Measurements from ENCODE around the gene KNDC1.

DNA sequence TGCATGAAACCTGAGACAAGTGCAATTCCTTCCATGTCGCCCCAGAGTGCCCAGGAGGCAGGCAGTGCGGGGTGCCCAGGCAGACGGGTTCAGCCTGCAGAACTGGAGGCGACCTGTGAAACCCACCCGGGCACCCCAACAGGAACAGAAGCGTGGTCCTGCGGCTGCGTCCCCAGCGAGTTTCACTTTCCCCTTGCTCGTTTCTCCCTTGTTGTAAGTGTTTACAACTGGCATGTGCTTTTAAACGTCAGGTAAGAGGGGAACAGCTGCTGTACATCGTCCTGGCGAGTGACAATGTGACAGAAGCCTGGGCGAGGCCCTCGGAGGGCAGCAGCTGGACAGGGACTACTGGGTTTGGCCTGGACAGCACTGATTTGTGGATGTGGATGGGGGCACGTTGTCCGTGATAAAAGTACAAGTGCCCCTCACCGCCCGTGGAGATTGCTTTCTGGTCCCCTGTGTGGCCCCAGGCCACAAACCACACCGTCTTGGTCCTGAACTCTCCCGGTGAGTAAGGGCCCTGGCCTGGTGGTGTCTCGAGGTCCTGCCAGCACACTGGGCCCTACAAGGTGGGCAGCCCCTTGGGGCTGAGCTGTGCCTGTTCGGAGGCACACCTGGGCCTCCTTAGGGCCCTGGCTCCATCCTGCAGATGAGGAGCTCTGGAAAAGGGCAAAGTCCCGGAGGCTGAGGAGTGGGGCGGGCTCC lies 81.6 kb downstream of the KNDC1 start:
- TF ChIP-seq TAF1 (IDR thresholded peaks at IDR 0.05; ENCODE audit: borderline replicate concordance, insufficient read depth, low read length) (no peak), POLR2AphosphoS5 (IDR thresholded peaks at IDR 0.05; ENCODE audit: low read depth, low read length) (no peak), SIN3A (IDR thresholded peaks at IDR 0.05; ENCODE audit: borderline replicate concordance, insufficient read depth, low read length) (no peak)
- TF ChIP-seq, protein P1, sequence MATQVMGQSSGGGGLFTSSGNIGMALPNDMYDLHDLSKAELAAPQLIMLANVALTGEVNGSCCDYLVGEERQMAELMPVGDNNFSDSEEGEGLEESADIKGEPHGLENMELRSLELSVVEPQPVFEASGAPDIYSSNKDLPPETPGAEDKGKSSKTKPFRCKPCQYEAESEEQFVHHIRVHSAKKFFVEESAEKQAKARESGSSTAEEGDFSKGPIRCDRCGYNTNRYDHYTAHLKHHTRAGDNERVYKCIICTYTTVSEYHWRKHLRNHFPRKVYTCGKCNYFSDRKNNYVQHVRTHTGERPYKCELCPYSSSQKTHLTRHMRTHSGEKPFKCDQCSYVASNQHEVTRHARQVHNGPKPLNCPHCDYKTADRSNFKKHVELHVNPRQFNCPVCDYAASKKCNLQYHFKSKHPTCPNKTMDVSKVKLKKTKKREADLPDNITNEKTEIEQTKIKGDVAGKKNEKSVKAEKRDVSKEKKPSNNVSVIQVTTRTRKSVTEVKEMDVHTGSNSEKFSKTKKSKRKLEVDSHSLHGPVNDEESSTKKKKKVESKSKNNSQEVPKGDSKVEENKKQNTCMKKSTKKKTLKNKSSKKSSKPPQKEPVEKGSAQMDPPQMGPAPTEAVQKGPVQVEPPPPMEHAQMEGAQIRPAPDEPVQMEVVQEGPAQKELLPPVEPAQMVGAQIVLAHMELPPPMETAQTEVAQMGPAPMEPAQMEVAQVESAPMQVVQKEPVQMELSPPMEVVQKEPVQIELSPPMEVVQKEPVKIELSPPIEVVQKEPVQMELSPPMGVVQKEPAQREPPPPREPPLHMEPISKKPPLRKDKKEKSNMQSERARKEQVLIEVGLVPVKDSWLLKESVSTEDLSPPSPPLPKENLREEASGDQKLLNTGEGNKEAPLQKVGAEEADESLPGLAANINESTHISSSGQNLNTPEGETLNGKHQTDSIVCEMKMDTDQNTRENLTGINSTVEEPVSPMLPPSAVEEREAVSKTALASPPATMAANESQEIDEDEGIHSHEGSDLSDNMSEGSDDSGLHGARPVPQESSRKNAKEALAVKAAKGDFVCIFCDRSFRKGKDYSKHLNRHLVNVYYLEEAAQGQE (IDR thresholded peaks at IDR 0.05; ENCODE audit: insufficient read depth in 1 of 2, low read depth in 2 of 2, low read length in 2 of 2) = no peak
